SU-DHL-6 (cell line): ENCODE data around the gene CDK12.
"Not testable (repeated sequence)": the region's sequence is repeated elsewhere in the genome, so short reads cannot be mapped to it uniquely, and the experiment has no call there.

Experiments used
- H2AFZ ChIP-seq: fragments of 200-600 bp; sonication (generic); 2 replicates; pipeline ENCODE4 v1.6.1; 2014; ENCODE audit warnings: low read depth, mild to moderate bottlenecking, moderate library complexity, mixed read lengths, antibody characterized with exemption, low read length; ENCODE audit not compliant: severe bottlenecking
- H3F3A ChIP-seq: fragments of 200-600 bp; shearing (Covaris generic); 2 replicates; pipeline ENCODE4 v1.6.0; 2016; ENCODE audit warnings: antibody characterized with exemption, mild to moderate bottlenecking; ENCODE audit not compliant: insufficient read depth
- H3K27ac ChIP-seq: fragments of 200-600 bp; sonication (generic); 2 replicates; pipeline ENCODE4 v1.5.1; 2016; ENCODE audit warnings: low read depth, mild to moderate bottlenecking, low read length, moderate library complexity, mixed read lengths
- H3K27me3 ChIP-seq: fragments of 200-600 bp; sonication (generic), shearing (Covaris generic); 2 replicates; pipeline ENCODE4 v1.6.0; 2014; ENCODE audit warnings: mild to moderate bottlenecking, low read length
- H3K36me3 ChIP-seq: fragments of 200-600 bp; sonication (generic); 2 replicates; pipeline ENCODE4 v1.6.1; 2014; ENCODE audit warnings: mild to moderate bottlenecking, low read length, mixed read lengths
- H3K4me2 ChIP-seq: fragments of 300-600, 200-600 bp; shearing (Covaris generic), sonication (generic); 2 replicates; pipeline ENCODE4 v1.6.0; 2014; ENCODE audit warnings: low read length, low read depth, mild to moderate bottlenecking; ENCODE audit not compliant: poor library complexity, severe bottlenecking
- H3K4me3 ChIP-seq: fragments of 200-600 bp; sonication (generic); 2 replicates; pipeline ENCODE4 v1.5.1; 2014; ENCODE audit warnings: antibody characterized with exemption, low read length, mild to moderate bottlenecking, mixed read lengths; ENCODE audit not compliant: insufficient read depth, poor library complexity, severe bottlenecking
- H3K79me2 ChIP-seq: fragments of 200-600 bp; sonication (generic); 2 replicates; pipeline ENCODE4 v1.6.1; 2014; ENCODE audit warnings: mild to moderate bottlenecking, low read length, moderate library complexity; ENCODE audit not compliant: insufficient read depth
- H3K9ac ChIP-seq: fragments of 200-600 bp; sonication (generic); 2 replicates; pipeline ENCODE4 v1.7.0; 2014; ENCODE audit warnings: mild to moderate bottlenecking, low read length
- H3K9me2 ChIP-seq: fragments of 200-600 bp; sonication (generic); replicated peaks from 2 replicates; pipeline ENCODE4 v1.6.1; 2014; ENCODE audit warnings: low read length; ENCODE audit not compliant: insufficient read depth
- H3K9me3 ChIP-seq: fragments of 200-600 bp; sonication (generic); 2 replicates; pipeline ENCODE4 v1.6.1; 2014; ENCODE audit warnings: low read length, mixed read lengths; ENCODE audit not compliant: insufficient read depth
- H4K20me1 ChIP-seq: fragments of 200-600 bp; sonication (generic); 2 replicates; pipeline ENCODE4 v1.6.1; 2014; ENCODE audit warnings: low read depth, mild to moderate bottlenecking, antibody characterized with exemption, low read length, moderate library complexity, mixed read lengths
- CTCF ChIP-seq: fragments of 200-600 bp; sonication (generic); IDR thresholded peaks from one replicate; pipeline ENCODE4 v1.5.1; 2017; ENCODE audit warnings: antibody characterized with exemption, mild to moderate bottlenecking, low read length, moderate library complexity; ENCODE audit not compliant: insufficient read depth, poor library complexity, severe bottlenecking
- EZH2phosphoT487 ChIP-seq: fragments of 200-600 bp; sonication (generic), shearing (Covaris generic); conservative IDR thresholded peaks from 2 replicates; pipeline ENCODE4 v1.6.1; 2018; ENCODE audit warnings: mild to moderate bottlenecking, antibody characterized with exemption, low read length, moderate library complexity, mixed read lengths

CDK12 gene

DNA sequence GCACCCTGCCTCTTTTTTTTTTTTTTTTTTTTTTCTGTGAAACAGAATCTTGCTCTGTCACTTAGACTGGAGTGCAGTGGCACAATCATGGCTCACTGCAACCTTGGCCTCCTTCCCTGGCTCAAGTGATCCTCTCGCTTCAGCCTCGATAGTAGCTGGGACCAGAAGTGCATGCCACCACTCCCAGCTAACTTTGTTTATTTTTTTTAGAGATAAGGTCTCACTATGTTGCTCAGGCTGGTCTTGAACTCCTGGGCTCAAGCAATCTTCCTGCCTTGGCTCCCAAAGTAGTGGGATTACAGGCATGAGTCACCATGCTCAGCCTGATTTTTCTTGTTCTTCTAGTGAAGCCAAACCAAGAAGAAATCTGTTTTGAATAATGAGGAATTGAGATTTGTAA, 25.0 kb downstream of the CDK12 start:
- Histone ChIP-seq H3K36me3 (peaks cover 18% of the 10 kb centered on the region), H3K9ac (no peak overlapping the region), H3K4me2 (no peak overlapping the region), H3K9me3 (no peaks in the 10 kb centered on the region), H3K9me2 (no peaks in the 10 kb centered on the region), H3K79me2 (peaks cover 40% of the 10 kb centered on the region), H2AFZ (no peak overlapping the region), H3K27me3 (no peaks in the 10 kb centered on the region), H4K20me1 (0 out of 2 replicates have a peak, but pooled peaks cover 7% of the 10 kb centered on the region), H3F3A (no peaks in the 10 kb centered on the region; the same call in 1 of the 2 replicates), H3K4me3 (no peak overlapping the region), H3K27ac (no peak overlapping the region)
- TF ChIP-seq CTCF (no peak), EZH2phosphoT487 (no peak)

DNA sequence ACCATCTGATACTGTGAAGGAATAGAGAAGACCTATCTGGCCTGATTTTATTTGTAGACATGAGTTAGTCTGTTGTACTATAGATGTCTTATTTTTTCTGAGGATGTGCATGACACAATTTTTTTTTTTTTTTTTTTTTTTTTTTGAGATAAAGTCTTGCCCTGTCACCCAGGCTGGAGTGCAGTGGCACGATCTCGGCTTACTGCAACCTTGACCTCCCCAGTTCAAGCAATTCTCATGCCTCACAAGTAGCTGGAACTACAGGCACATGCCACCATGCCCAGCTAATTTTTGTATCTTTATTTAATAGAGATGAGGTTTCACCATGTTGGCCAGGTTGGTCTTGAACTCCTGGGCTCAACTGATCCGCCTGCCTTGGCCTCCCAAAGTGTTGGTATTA, 26.2 kb downstream of the CDK12 start:
- Histone ChIP-seq H3K79me2 (peaks cover 34% of the 10 kb centered on the region), H3K36me3 (peaks cover 18% of the 10 kb centered on the region)
- not testable (repeated sequence) for H3K9me3 ChIP-seq, H3K27me3 ChIP-seq, H3K4me2 ChIP-seq, H3K9ac ChIP-seq, H3F3A ChIP-seq, H3K9me2 ChIP-seq, H3K4me3 ChIP-seq, H3K27ac ChIP-seq, H2AFZ ChIP-seq, H4K20me1 ChIP-seq

DNA sequence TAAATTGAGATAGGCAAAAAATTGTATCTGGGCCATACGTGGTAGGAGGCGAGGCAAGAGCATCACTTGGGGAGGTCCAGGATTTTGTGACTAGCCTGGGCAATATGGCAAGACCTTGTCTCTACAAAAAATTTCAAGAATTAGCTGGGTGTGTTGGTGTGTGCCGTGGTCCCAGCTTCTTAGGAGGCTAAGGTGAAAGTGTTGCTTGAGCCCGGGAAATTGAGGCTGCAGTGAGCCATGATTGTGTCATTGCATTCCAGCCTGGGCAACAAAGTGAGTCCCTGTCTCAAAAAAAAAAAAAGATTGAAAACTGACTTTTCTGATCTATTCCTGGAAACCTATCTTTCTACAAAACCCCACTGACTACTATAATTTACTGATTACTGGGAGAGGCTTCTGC, 26.7 kb downstream of the CDK12 start:
- no peak overlapping the region for H2AFZ ChIP-seq
- no peaks in the 10 kb centered on the region for H3K9me2 ChIP-seq
- no peak overlapping the region for H3K9ac ChIP-seq
- H3K79me2 ChIP-seq: peaks cover 30% of the 10 kb centered on the region
- peaks cover 21% of the 10 kb centered on the region for H3K36me3 ChIP-seq
- H3K27ac ChIP-seq: no peak overlapping the region
- H3K27me3 ChIP-seq: no peaks in the 10 kb centered on the region
- H3K9me3 ChIP-seq: no peaks in the 10 kb centered on the region
- H3K4me2 ChIP-seq: no peak overlapping the region
- no peak overlapping the region for H3K4me3 ChIP-seq
- 0 out of 2 replicates have a peak, but pooled peaks cover 7% of the 10 kb centered on the region for H4K20me1 ChIP-seq
- no peaks in the 10 kb centered on the region; the same call in 1 of the 2 replicates for H3F3A ChIP-seq
- TF ChIP-seq EZH2phosphoT487 (no peak), CTCF (no peak)

- not testable (repeated sequence) for H3K4me2 ChIP-seq, H3K9me2 ChIP-seq, H3F3A ChIP-seq, H4K20me1 ChIP-seq, H2AFZ ChIP-seq, H3K27ac ChIP-seq, H3K9me3 ChIP-seq, H3K4me3 ChIP-seq, H3K9ac ChIP-seq, H3K79me2 ChIP-seq, H3K27me3 ChIP-seq
- H3K36me3 ChIP-seq: peaks cover 16% of the 10 kb centered on the region; the same call in 1 of the 2 replicates
Observed at GRCh38 chr17:39496921-39497320, 35.6 kb downstream of the CDK12 start.
